Naive thymus-derived CD4-positive, alpha-beta T cell (primary cell): ENCODE data around the gene DBNL. TPM values are rescaled to one million over a fixed set of nuclear protein-coding genes. Genes with fewer than 3 reads are reported as not detected.
"Not testable (repeated sequence)": the region's sequence is repeated elsewhere in the genome, so short reads cannot be mapped to it uniquely, and the experiment has no call there.

Source experiments
- ATAC-seq: fragments of 150-1000 bp; cut with Tn5 transposase; 2 replicates; pipeline ENCODE4 v1.10.0; 2021; ENCODE audit warnings: mild to moderate bottlenecking, moderate library complexity
- CTCF ChIA-PET: fragments of 350-600 bp; sonication (Branson Sonifier 250); formaldehyde crosslinking; loops from one replicate; lab custom pipeline; 2021; ENCODE audit warnings: antibody characterized with exemption; lab: Charles Lee
- POLR2A ChIA-PET: fragments of 350-600 bp; sonication (Branson Sonifier 250); formaldehyde crosslinking; loops from one replicate; lab custom pipeline; 2021; ENCODE audit warnings: antibody characterized with exemption, inconsistent platforms; lab: Charles Lee
- DNase-seq, 9 donors: peaks; one replicate each; pipeline versions ENCODE4 v3.0.0 to v3.0.0-alpha.2; 2020 to 2022; ENCODE audit warnings: mixed read lengths in 1 of 9
- H3K27ac ChIP-seq: one replicate; pipeline ENCODE4 v1.7.0; 2013; ENCODE audit warnings: mild to moderate bottlenecking, low read depth, low read length, moderate library complexity
- H3K27me3 ChIP-seq, 2 donors: one replicate each; pipeline ENCODE4 v1.7.0; 2013; ENCODE audit warnings: low read length in 2 of 2, mild to moderate bottlenecking in 2 of 2, moderate library complexity in 2 of 2; ENCODE audit not compliant: control insufficient read depth in 2 of 2, insufficient read depth in 2 of 2
- H3K36me3 ChIP-seq, 3 experiments: 1 replicate in 2 of 3; 2 replicates in 1 of 3; pipeline ENCODE4 v1.7.0; 2013; ENCODE audit warnings: low read length in 3 of 3, mild to moderate bottlenecking in 3 of 3, moderate library complexity in 1 of 3; ENCODE audit not compliant: insufficient read depth in 3 of 3, control insufficient read depth in 2 of 3
- H3K4me1 ChIP-seq, 2 donors: one replicate each; pipeline ENCODE4 v1.7.0; 2013; ENCODE audit warnings: low read length in 2 of 2, mild to moderate bottlenecking in 2 of 2, moderate library complexity in 1 of 2; ENCODE audit not compliant: control insufficient read depth in 2 of 2, insufficient read depth in 2 of 2
- H3K4me3 ChIP-seq: 2 replicates; pipeline ENCODE4 v1.7.0; 2013; ENCODE audit warnings: mild to moderate bottlenecking, low read length
- H3K9me3 ChIP-seq, 3 experiments: 1 replicate in 2 of 3; 2 replicates in 1 of 3; pipeline ENCODE4 v1.7.0; 2013; ENCODE audit warnings: low read length in 3 of 3; ENCODE audit not compliant: control insufficient read depth in 2 of 3
- H3K27ac Mint-ChIP-seq, 9 donors: one replicate each; pipeline ENCODE4 v1.8.0; 2020 to 2022; ENCODE audit warnings: mixed read lengths in 9 of 9, mild to moderate bottlenecking in 8 of 9, moderate library complexity in 5 of 9, inconsistent platforms in 2 of 9
- H3K27me3 Mint-ChIP-seq, 5 donors: one replicate each; pipeline ENCODE4 v1.8.0; 2021 to 2022; ENCODE audit warnings: mixed read lengths in 5 of 5, mild to moderate bottlenecking in 1 of 5
- H3K36me3 Mint-ChIP-seq, 5 donors: one replicate each; pipeline ENCODE4 v1.8.0; 2020 to 2022; ENCODE audit warnings: mixed read lengths in 5 of 5, mild to moderate bottlenecking in 3 of 5, inconsistent platforms in 1 of 5
- H3K4me1 Mint-ChIP-seq, 7 donors: one replicate each; pipeline ENCODE4 v1.8.0; 2020 to 2022; ENCODE audit warnings: mixed read lengths in 7 of 7, mild to moderate bottlenecking in 3 of 7, inconsistent platforms in 1 of 7
- H3K4me3 Mint-ChIP-seq, 10 donors: one replicate each; pipeline ENCODE4 v1.8.0; 2020 to 2022; ENCODE audit warnings: mild to moderate bottlenecking in 10 of 10, mixed read lengths in 10 of 10, moderate library complexity in 6 of 10, inconsistent platforms in 2 of 10
- H3K9me3 Mint-ChIP-seq, 11 donors: one replicate each; pipeline ENCODE4 v1.8.0; 2020 to 2022; ENCODE audit warnings: mixed read lengths in 11 of 11, mild to moderate bottlenecking in 4 of 11, inconsistent platforms in 1 of 11, moderate library complexity in 1 of 11
- intact Hi-C, 2 donors: fragments of 100-400 bp; cut with micrococcal nuclease; formaldehyde crosslinking; loops; one replicate each; pipeline ENCODE4 v1.15.1; 2023
- polyA plus RNA-seq, 2 donors: library from polyadenylated mRNA; unstranded; fragments of 300-500 nt; fragmentation: Illumina TruSeq; gene quantifications; one replicate each; pipeline ENCODE4 v1.2.3, GENCODE V29; 2021
- total RNA-seq, 6 experiments: library from RNA in 5 of 6; stranded (reverse) in 5 of 6; gene quantifications; 1 replicate in 5 of 6; 2 replicates in 1 of 6; pipeline ENCODE4 v1.2.3 and lab custom pipeline; 2021 to 2026

DBNL gene
- total and polyA plus RNA-seq, 7 experiments from 2014 or later: 112 to 217 (median 170) TPM

DNA sequence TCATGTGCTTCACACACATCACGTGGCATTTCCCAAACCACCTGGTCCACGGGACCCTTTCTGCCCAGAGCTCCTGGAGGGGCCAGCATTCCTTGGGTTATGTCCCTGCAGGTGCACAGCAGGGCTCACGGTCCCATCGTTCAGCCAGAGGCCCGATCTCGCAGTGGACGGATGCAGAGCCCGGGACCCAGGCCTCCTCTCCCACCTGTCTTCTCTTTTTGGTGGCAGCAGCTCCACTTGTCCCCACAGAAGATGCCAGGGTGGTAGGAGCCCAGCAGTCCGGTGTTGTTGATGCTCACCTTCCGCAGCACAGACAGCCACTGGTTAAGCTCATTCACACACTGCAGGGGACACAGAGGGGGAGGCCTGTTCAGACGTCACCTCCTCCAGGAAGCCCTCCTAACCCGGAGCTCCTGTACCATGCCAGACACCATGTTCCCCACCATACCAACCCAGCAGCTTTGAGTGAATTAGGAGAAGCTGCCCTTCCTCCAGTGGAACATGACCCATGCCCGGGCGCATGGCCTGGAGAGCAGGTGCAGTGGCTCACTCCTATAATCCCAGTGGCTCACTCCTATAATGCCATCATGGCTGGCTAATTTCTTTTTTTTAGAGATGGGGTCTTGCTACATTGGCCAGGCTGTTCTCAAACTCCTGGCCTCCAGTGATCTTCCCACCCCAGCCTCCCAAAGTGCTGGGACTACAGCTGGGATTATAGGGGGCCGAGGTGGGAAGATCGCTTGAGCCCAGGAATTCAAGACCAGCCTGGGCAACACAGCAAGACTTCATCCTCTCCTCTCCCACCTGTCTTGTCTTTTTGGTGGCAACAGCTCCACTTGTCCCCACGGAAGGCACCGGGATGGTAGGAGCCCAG is 10.3 kb upstream of the DBNL start:
- H3K36me3 ChIP-seq, H3K9me3 ChIP-seq, H3K9me3 Mint-ChIP-seq, H3K27ac ChIP-seq, DNase-seq, POLR2A ChIA-PET, H3K4me3 Mint-ChIP-seq, H3K4me1 Mint-ChIP-seq, ATAC-seq, H3K27ac Mint-ChIP-seq, H3K27me3 Mint-ChIP-seq, H3K4me3 ChIP-seq, H3K36me3 Mint-ChIP-seq, H3K4me1 ChIP-seq, intact Hi-C loops, H3K27me3 ChIP-seq: not testable (repeated sequence)
- CTCF ChIA-PET: interaction anchor here (0.7 kb wide), 1 partner anchor 798 kb away, joined by 4 read pairs; no protein-coding TSS in a partner anchor

DNA sequence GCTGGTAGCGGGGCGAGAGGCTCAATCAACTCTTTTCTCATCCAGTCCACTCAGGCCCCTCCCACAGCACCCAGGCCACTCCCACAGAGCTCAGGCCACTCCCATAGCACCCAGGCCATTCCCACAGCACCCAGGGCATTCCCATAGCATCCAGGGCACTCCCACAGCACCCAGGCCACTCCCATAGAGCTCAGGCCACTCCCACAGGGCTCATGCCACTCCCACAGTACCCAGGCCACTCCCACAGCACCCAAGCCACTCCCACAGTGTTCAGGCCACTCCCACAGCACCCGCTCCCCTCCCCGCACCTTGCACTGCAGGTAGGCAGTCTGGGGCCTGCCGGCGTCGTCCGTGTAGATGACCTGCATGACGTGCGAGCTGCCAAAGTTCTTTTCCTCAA is 8.1 kb upstream of the DBNL start:
- POLR2A ChIA-PET, H3K27ac ChIP-seq, CTCF ChIA-PET, H3K9me3 Mint-ChIP-seq, H3K4me1 ChIP-seq, H3K36me3 Mint-ChIP-seq, H3K4me3 ChIP-seq, H3K9me3 ChIP-seq, H3K27me3 Mint-ChIP-seq, H3K27me3 ChIP-seq, H3K4me3 Mint-ChIP-seq, intact Hi-C loops, H3K36me3 ChIP-seq: not testable (repeated sequence)
- peak in 8 of 9 donors; percentile 38 to 62 (median 51) for DNase-seq
- peaks cover 0 to 12% (median 8%) of the 10 kb centered on the region in 7 donors for H3K4me1 Mint-ChIP-seq
- H3K27ac Mint-ChIP-seq: peak overlapping the region in 2 of 9 donors; percentile 4 to 62
- peak; percentile 36 for ATAC-seq

DNA sequence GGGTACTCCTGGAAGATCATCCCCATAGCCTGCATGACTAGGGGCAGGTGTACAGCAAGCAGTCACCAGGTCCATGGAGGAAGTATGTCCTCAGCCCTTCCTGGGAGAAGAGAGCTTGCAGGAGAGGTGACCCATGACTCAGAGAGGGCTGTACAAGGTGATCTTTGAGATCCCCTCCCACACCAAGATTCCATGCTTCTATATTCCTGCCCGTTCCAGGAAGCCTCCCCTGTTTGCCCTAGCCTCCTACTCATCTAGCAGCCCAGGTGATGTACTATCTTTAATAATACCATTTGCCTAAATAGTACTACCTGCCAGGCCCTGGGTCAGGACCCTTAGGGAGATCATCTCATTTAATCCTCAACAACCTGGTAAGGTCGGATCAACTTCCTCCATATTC is 6.6 kb upstream of the DBNL start:
- H3K36me3 Mint-ChIP-seq, H3K9me3 Mint-ChIP-seq, H3K4me1 ChIP-seq, H3K27me3 Mint-ChIP-seq, CTCF ChIA-PET, DNase-seq, H3K27me3 ChIP-seq, H3K27ac ChIP-seq, H3K9me3 ChIP-seq, ATAC-seq, H3K36me3 ChIP-seq, POLR2A ChIA-PET, H3K4me3 ChIP-seq: not testable (repeated sequence)
- H3K27ac Mint-ChIP-seq: peak overlapping the region in 3 of 9 donors; percentile 45 to 70 (median 63)
- H3K4me1 Mint-ChIP-seq: peaks cover 0 to 15% (median 10%) of the 10 kb centered on the region in 7 donors
- intact Hi-C loops: loop anchor here in 1 of 2 donors (1.0 kb wide), 1 partner anchor 162 kb away; the partner anchor contains the start of gene YKT6
- H3K4me3 Mint-ChIP-seq: peak overlapping the region in 3 of 10 donors; percentile 20 to 41 (median 26)

DNA sequence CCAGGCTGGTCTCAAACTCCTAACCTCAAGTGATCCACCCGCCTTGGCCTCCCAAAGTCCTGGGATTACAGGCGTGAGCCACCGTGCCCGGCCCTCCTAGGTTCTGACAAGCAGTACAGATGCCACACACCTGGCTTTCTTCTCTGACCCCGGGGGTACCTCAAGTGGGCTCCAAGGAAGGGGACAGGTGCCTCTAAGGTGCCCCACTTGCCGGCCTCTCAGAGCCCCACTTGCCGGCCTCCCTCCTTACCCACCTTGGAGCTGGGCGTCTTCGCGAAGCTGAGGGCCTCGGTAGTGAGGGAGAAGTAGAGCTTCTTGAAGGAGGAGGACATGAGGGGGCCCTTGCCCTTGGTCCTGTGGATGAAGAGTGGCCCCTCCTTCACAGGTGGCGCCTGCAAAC is 5.9 kb upstream of the DBNL start:
- Mint-ChIP-seq H3K4me3 (peak overlapping the region in 1 of 10 donors; percentile 79), H3K4me1 (peaks cover under 1 to 16% (median 10%) of the 10 kb centered on the region in 7 donors)
- CTCF ChIA-PET, H3K9me3 Mint-ChIP-seq, H3K36me3 ChIP-seq, H3K27ac ChIP-seq, H3K27ac Mint-ChIP-seq, H3K4me3 ChIP-seq, H3K9me3 ChIP-seq, POLR2A ChIA-PET, H3K4me1 ChIP-seq, DNase-seq, H3K27me3 ChIP-seq, H3K27me3 Mint-ChIP-seq, ATAC-seq, H3K36me3 Mint-ChIP-seq: not testable (repeated sequence)
- intact Hi-C loops: loop anchor here in 1 of 2 donors (1.0 kb wide), 1 partner anchor 162 kb away; the partner anchor contains the start of gene YKT6

DNA sequence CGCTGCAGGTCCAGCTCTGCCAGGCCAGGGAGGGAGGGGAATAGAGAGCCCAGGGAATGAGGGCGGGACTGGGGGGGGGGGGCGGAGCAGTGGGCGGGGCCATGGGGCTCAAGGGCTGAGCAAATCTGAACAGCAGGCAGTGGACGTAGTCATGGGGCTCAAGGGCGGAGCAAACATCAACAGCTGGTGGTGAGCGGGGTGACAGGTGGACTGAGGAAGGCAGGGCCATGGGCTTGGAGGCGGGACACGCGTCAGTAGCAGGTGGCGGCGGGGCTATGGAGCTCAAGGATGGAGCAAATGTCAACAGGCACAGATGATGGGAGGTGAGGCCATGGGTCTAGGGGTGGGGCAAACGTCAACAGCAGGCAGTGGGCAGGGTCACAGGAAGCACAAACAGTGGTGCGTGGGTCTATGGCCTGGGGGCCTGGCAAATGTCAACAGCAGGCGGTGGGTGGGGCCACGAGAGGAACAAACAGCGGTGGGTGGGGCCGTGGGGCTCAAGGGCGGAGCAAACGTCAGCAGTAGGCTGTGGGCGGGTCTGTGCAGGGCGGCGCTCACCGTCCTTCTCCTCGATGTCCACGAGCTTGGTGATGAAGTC is 5.4 kb upstream of the DBNL start:
- CTCF ChIA-PET, H3K9me3 Mint-ChIP-seq, H3K27me3 Mint-ChIP-seq, H3K9me3 ChIP-seq, H3K4me3 ChIP-seq, H3K36me3 Mint-ChIP-seq, H3K4me1 ChIP-seq, H3K36me3 ChIP-seq, H3K27me3 ChIP-seq, POLR2A ChIA-PET: not testable (repeated sequence)
- Mint-ChIP-seq H3K27ac (peak overlapping the region; percentile 58 to 97 (median 94)), H3K4me3 (peak overlapping the region; percentile 44 to 89 (median 81)), H3K4me1 (peaks cover 5 to 21% (median 15%) of the 10 kb centered on the region in 7 donors)
- intact Hi-C loops: loop anchor here (1.0 kb wide), 2 partner anchors 19 to 161 kb away; partner anchors contain the start of gene YKT6 (in 1 of the 2)
- DNase-seq: peak; percentile 73 to 88 (median 82)
- H3K27ac ChIP-seq: peak overlapping the region; percentile 55
- peak; percentile 83 for ATAC-seq

DNA sequence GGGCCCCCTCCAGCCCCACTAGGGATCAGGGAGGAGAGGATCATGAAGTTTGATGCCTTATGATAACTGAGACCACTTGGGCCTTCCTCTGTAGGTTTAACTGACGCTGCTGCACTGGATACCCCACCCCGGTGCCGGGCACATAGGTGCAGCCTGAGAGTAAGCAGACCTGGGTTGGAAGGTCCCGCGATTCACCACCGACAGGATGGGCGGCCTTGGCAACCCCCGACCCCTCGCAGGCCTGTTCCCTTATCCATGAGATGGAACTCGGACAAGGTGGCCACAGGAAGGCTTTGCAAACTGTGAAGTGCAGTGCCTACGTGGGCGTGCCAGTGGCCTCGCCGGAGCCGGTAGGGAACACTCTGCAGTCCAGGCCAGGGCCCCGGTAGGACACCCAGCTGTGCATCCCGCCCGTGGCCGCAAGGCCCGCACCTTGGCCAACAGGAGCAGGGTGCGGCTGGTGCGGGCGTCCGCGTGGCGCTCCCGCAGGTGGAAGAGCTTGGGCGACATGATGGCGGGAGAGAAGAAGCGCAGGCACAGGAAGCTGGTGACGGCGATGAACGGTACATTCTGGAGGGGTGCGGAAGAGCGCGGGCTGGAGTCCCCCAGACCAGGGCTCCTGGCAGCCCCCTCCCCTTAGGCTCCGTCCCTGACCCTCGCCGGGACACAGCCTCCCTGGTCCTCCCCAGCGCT is 4.6 kb upstream of the DBNL start:
- H3K9me3 ChIP-seq, H3K4me3 ChIP-seq, H3K9me3 Mint-ChIP-seq, H3K27me3 Mint-ChIP-seq, POLR2A ChIA-PET, H3K36me3 Mint-ChIP-seq, CTCF ChIA-PET, H3K36me3 ChIP-seq, H3K27me3 ChIP-seq, H3K4me1 ChIP-seq: not testable (repeated sequence)
- peak overlapping the region; percentile 70 for H3K27ac ChIP-seq
- DNase-seq: peak in 1 of 9 donors; percentile 73
- intact Hi-C loops: loop anchor here (1.0 to 5.0 kb wide), 2 partner anchors 20 to 807 kb away; partner anchors contain the start of gene H2AZ2 (in 1 of the 2)
- Mint-ChIP-seq H3K4me3 (peak overlapping the region in 9 of 10 donors; percentile 63 to 84 (median 73)), H3K27ac (peak overlapping the region in 8 of 9 donors; percentile 66 to 92 (median 84)), H3K4me1 (peaks cover 6 to 22% (median 18%) of the 10 kb centered on the region in 7 donors)
- ATAC-seq: peak; percentile 40
